ENCODE data around the gene HM13. TPM values are rescaled to one million over a fixed set of nuclear protein-coding genes. Genes with fewer than 3 reads are reported as not detected.
"Not testable (repeated sequence)": the region's sequence is repeated elsewhere in the genome, so short reads cannot be mapped to it uniquely, and the experiment has no call there.

HM13 gene
- total RNA-seq (10 to 100 TPM; 27.5 to 71.6 (median 33.5) TPM), polyA plus RNA-seq (100 to 1,000 TPM in 1 of 2 donors, 10 to 100 TPM in 1; 65.1 to 102 TPM)
- long read RNA-seq, donor 1, transcript HM13-204 (13 exons, 3,810 nt): minor isoform, 7 of 100 reads
- long read RNA-seq, donor 1, transcript HM13-202 (12 exons, 1,606 nt): minor isoform, 22 of 100 reads
- long read RNA-seq, donor 1, transcript HM13-201 (13 exons, 1,809 nt): major isoform, 48 of 100 reads
- long read RNA-seq, donor 1, partial matches to known transcripts: 7 of 100 reads
- long read RNA-seq, donor 1, other reads (novel, unspliced or antisense): 13 of 100 reads
- long read RNA-seq, donor 2, transcript HM13-204 (13 exons, 3,810 nt): minor isoform, 18 of 97 reads
- long read RNA-seq, donor 2, transcript HM13-202 (12 exons, 1,606 nt): major isoform, 26 of 97 reads
- long read RNA-seq, donor 2, transcript HM13-201 (13 exons, 1,809 nt): minor isoform, 24 of 97 reads
- long read RNA-seq, donor 2, partial matches to known transcripts: 11 of 97 reads
- long read RNA-seq, donor 2, other reads (novel, unspliced or antisense): 16 of 97 reads
- long read RNA-seq, donor 3, transcript HM13-204 (13 exons, 3,810 nt): minor isoform, 46 of 291 reads
- long read RNA-seq, donor 3, transcript HM13-202 (12 exons, 1,606 nt): minor isoform, 76 of 291 reads
- long read RNA-seq, donor 3, transcript HM13-201 (13 exons, 1,809 nt): major isoform, 89 of 291 reads
- long read RNA-seq, donor 3, transcript HM13-224 (3 exons, 3,932 nt): minor isoform, 11 of 291 reads
- long read RNA-seq, donor 3, partial matches to known transcripts: 23 of 291 reads
- long read RNA-seq, donor 3, other reads (novel, unspliced or antisense): 46 of 291 reads

GRCh38 chr20:31514154-31515071, at the start of gene HM13:
HM13 (plus strand) TSS chr20:31514442; CDS start chr20:31514552, 110 bp downstream.
- WGBS, 2 donors: 0% methylated on average over 83 to 86 of the region's 86 CpGs

GRCh38 chr20:31470946-31471345, 43.3 kb upstream of the HM13 start:
- intact Hi-C loops (cut with DNase I); ATAC-seq; H3K4me3 ChIP-seq; H3K36me3 ChIP-seq; H3K27ac ChIP-seq; DNase-seq; H3K9me3 ChIP-seq: not testable (repeated sequence)
- Histone ChIP-seq H3K27me3 (peaks cover 0 to 19% (median 15%) of the 10 kb centered on the region in 7 donors), H3K4me1 (peaks cover 0 to 31% (median 10%) of the 10 kb centered on the region in 9 donors)
- 95 to 96% methylated on average over 4 to 29 of the region's 33 CpGs for WGBS, 2 donors

More at GRCh38 chr20:31514154-31515071, at the start of gene HM13:
- Histone ChIP-seq H3K27ac (peak within 1 kb of the TSS in 9 of 10 donors; percentile 80 to 93 (median 84)), H3K9me3 (no peaks in the 10 kb centered on the region), H3K36me3 (peaks cover 0 to 22% (median 0%) of the 10 kb centered on the region in 9 donors), H3K4me3 (peak within 1 kb of the TSS; percentile 63 to 99 (median 94)), H3K27me3 (no peaks in the 10 kb centered on the region), H3K4me1 (peaks cover 15 to 51% (median 34%) of the 10 kb centered on the region in 9 donors)
- TF ChIP-seq CTCF (IDR thresholded peaks at IDR 0.05): peak; percentile 94 to 100 (median 98)
- ATAC-seq: peak; percentile 96 to 98 (median 97)
- intact Hi-C loops (cut with DNase I): no loop called here
- peak; percentile 91 to 93 for DNase-seq

- no peak overlapping the region for H3K27ac ChIP-seq
Measured at GRCh38 chr20:31472395-31473330, 41.6 kb upstream of the HM13 start.

More at GRCh38 chr20:31472395-31473330, 41.6 kb upstream of the HM13 start:
- H3K36me3 ChIP-seq: peaks cover 0 to under 1% (median 0%) of the 10 kb centered on the region in 9 donors
- H3K9me3 ChIP-seq: no peaks in the 10 kb centered on the region
- intact Hi-C loops (cut with DNase I): no loop called here
- H3K27me3 ChIP-seq: peaks cover 0 to 31% (median 26%) of the 10 kb centered on the region in 7 donors
- H3K4me1 ChIP-seq: peaks cover 0 to 35% (median 10%) of the 10 kb centered on the region in 9 donors
- H3K4me3 ChIP-seq: no peak overlapping the region
- ATAC-seq (peak in 6 of 8 donors; percentile 21 to 44 (median 33)), DNase-seq (peak in 1 of 2 donors; percentile 32)
- no peak for TF ChIP-seq CTCF (IDR thresholded peaks at IDR 0.05)
- 42 to 43% methylated on average over 7 of the region's 8 CpGs for WGBS, 2 donors
